Mononuclear cell (primary cell): ENCODE measurements around the gene PLPPR2. TPM values are rescaled to one million over a fixed set of nuclear protein-coding genes. Genes with fewer than 3 reads are reported as not detected.

Source experiments
- H3K27me3 ChIP-seq: 2 replicates; pipeline ENCODE4 v1.6.0; 2011; ENCODE audit warnings: low read length, control low read depth; ENCODE audit not compliant: insufficient read depth
- H3K4me1 ChIP-seq: 2 replicates; pipeline ENCODE4 v1.5.1; 2011; ENCODE audit warnings: mild to moderate bottlenecking, low read length, control low read depth; ENCODE audit not compliant: insufficient read depth
- H3K4me3 ChIP-seq: 2 replicates; pipeline ENCODE4 v1.5.1; 2011; ENCODE audit warnings: mild to moderate bottlenecking, low read length, moderate library complexity
- H3K9me3 ChIP-seq: 2 replicates; pipeline ENCODE4 v1.5.1; 2011; ENCODE audit warnings: low read depth, mild to moderate bottlenecking, control low read depth, low read length
- total RNA-seq: library from RNA; depleted of rRNA; stranded (reverse); fragments of >200 nt; gene quantifications from one replicate; pipeline ENCODE4 v1.2.3, GENCODE V29; 2012

Gene PLPPR2
- total RNA-seq, 1 donor: 7.3 TPM

- no peaks in the 10 kb centered on the region for H3K27me3 ChIP-seq
- no peak overlapping the region for H3K4me3 ChIP-seq
- H3K4me1 ChIP-seq: peaks cover 15% of the 10 kb centered on the region
- H3K9me3 ChIP-seq: no peaks in the 10 kb centered on the region
Observed at GRCh38 chr19:11356676-11357550, 1.7 kb downstream of the PLPPR2 start.

- H3K9me3 ChIP-seq: no peaks in the 10 kb centered on the region
- peaks cover 15% of the 10 kb centered on the region for H3K4me1 ChIP-seq
- no peaks in the 10 kb centered on the region for H3K27me3 ChIP-seq
- no peak overlapping the region for H3K4me3 ChIP-seq
Observed at GRCh38 chr19:11359421-11359820, 4.2 kb downstream of the PLPPR2 start.

- H3K9me3 ChIP-seq: no peaks in the 10 kb centered on the region
- peaks cover 4% of the 10 kb centered on the region for H3K4me1 ChIP-seq
- no peak overlapping the region for H3K4me3 ChIP-seq
- no peaks in the 10 kb centered on the region for H3K27me3 ChIP-seq
Observed at GRCh38 chr19:11361037-11361770, 6.0 kb downstream of the PLPPR2 start.

- Histone ChIP-seq H3K4me1 (no peaks in the 10 kb centered on the region), H3K27me3 (no peaks in the 10 kb centered on the region), H3K4me3 (no peak overlapping the region), H3K9me3 (no peaks in the 10 kb centered on the region)
Observed at GRCh38 chr19:11361771-11362731, 6.8 kb downstream of the PLPPR2 start.

- Histone ChIP-seq H3K4me3 (no peak overlapping the region), H3K9me3 (no peaks in the 10 kb centered on the region), H3K4me1 (no peaks in the 10 kb centered on the region), H3K27me3 (no peaks in the 10 kb centered on the region)
Observed at GRCh38 chr19:11363881-11364280, 8.6 kb downstream of the PLPPR2 start.

- H3K9me3 ChIP-seq: no peaks in the 10 kb centered on the region
- H3K4me1 ChIP-seq: no peaks in the 10 kb centered on the region
- H3K27me3 ChIP-seq: no peaks in the 10 kb centered on the region
- H3K4me3 ChIP-seq: no peak overlapping the region
Observed at GRCh38 chr19:11364296-11364904, 9.2 kb downstream of the PLPPR2 start.

- no peaks in the 10 kb centered on the region for H3K9me3 ChIP-seq
- no peaks in the 10 kb centered on the region for H3K4me1 ChIP-seq
- no peak overlapping the region for H3K4me3 ChIP-seq
- no peaks in the 10 kb centered on the region for H3K27me3 ChIP-seq
Observed at GRCh38 chr19:11364935-11365334, 9.7 kb downstream of the PLPPR2 start.

GRCh38 chr19:11365557-11366117 lies 10.4 kb downstream of the PLPPR2 start:
- Histone ChIP-seq H3K4me3 (no peak overlapping the region), H3K27me3 (no peaks in the 10 kb centered on the region), H3K9me3 (no peaks in the 10 kb centered on the region), H3K4me1 (no peaks in the 10 kb centered on the region)

- H3K27me3 ChIP-seq: no peaks in the 10 kb centered on the region
- no peaks in the 10 kb centered on the region for H3K9me3 ChIP-seq
- H3K4me1 ChIP-seq: no peaks in the 10 kb centered on the region
- no peak overlapping the region for H3K4me3 ChIP-seq
Observed at GRCh38 chr19:11367528-11367927, 12.3 kb downstream of the PLPPR2 start.

GRCh38 chr19:11370744-11371143 lies 15.5 kb downstream of the PLPPR2 start:
- Histone ChIP-seq H3K9me3 (no peaks in the 10 kb centered on the region), H3K27me3 (no peaks in the 10 kb centered on the region), H3K4me1 (peaks cover 20% of the 10 kb centered on the region), H3K4me3 (no peak overlapping the region)

GRCh38 chr19:11373166-11373884 lies 18.1 kb downstream of the PLPPR2 start:
- no peak overlapping the region for H3K4me3 ChIP-seq
- H3K4me1 ChIP-seq: peaks cover 45% of the 10 kb centered on the region

GRCh38 chr19:11373885-11374432 lies 18.7 kb downstream of the PLPPR2 start:
- H3K4me3 ChIP-seq: peak overlapping the region; percentile 60
- H3K9me3 ChIP-seq: no peaks in the 10 kb centered on the region
- H3K4me1 ChIP-seq: peaks cover 45% of the 10 kb centered on the region
- no peaks in the 10 kb centered on the region for H3K27me3 ChIP-seq

More at GRCh38 chr19:11373166-11373884, 18.1 kb downstream of the PLPPR2 start:
- no peaks in the 10 kb centered on the region for H3K27me3 ChIP-seq
- H3K9me3 ChIP-seq: no peaks in the 10 kb centered on the region

- Histone ChIP-seq H3K27me3 (no peaks in the 10 kb centered on the region), H3K4me3 (peak within 1 kb of the TSS; percentile 60), H3K4me1 (peaks cover 49% of the 10 kb centered on the region), H3K9me3 (no peaks in the 10 kb centered on the region)
Observed at GRCh38 chr19:11374433-11375142, 19.4 kb downstream of the PLPPR2 start, which contains the start of gene SWSAP1. TSS of gene SWSAP1 (plus strand) at chr19:11374666. CDS start at chr19:11374681, 15 bp downstream.
